Neural cell (in vitro differentiated cells): Measurements from ENCODE around the gene RAET1E.

Experiments
- CTCF ChIP-seq: fragments of 450-650 bp; IDR thresholded peaks from 2 replicates; pipeline ENCODE4 v1.5.1; 2014; ENCODE audit warnings: antibody characterized with exemption, mild to moderate bottlenecking, moderate library complexity; ENCODE audit not compliant: poor library complexity, severe bottlenecking
- TF ChIP-seq, protein P1 (sequence below): IDR thresholded peaks from 2 replicates; pipeline ENCODE4 v1.6.1; 2012; ENCODE audit warnings: borderline replicate concordance

GRCh38 chr6:149935668-149936067, 37.8 kb upstream of the RAET1E start:
- no peak for TF ChIP-seq CTCF
- TF ChIP-seq, protein P1, sequence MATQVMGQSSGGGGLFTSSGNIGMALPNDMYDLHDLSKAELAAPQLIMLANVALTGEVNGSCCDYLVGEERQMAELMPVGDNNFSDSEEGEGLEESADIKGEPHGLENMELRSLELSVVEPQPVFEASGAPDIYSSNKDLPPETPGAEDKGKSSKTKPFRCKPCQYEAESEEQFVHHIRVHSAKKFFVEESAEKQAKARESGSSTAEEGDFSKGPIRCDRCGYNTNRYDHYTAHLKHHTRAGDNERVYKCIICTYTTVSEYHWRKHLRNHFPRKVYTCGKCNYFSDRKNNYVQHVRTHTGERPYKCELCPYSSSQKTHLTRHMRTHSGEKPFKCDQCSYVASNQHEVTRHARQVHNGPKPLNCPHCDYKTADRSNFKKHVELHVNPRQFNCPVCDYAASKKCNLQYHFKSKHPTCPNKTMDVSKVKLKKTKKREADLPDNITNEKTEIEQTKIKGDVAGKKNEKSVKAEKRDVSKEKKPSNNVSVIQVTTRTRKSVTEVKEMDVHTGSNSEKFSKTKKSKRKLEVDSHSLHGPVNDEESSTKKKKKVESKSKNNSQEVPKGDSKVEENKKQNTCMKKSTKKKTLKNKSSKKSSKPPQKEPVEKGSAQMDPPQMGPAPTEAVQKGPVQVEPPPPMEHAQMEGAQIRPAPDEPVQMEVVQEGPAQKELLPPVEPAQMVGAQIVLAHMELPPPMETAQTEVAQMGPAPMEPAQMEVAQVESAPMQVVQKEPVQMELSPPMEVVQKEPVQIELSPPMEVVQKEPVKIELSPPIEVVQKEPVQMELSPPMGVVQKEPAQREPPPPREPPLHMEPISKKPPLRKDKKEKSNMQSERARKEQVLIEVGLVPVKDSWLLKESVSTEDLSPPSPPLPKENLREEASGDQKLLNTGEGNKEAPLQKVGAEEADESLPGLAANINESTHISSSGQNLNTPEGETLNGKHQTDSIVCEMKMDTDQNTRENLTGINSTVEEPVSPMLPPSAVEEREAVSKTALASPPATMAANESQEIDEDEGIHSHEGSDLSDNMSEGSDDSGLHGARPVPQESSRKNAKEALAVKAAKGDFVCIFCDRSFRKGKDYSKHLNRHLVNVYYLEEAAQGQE: no peak
